SK-N-DZ (cell line): ENCODE results near the gene ASPSCR1.

ENCODE experiments used
- DNase-seq: peaks from one replicate; pipeline ENCODE4 v3.0.0-alpha.2; 2015; ENCODE audit warnings: low spot score

Gene ASPSCR1

GRCh38 chr17:81999587-81999975, 22.2 kb downstream of the ASPSCR1 start:
- no peak for DNase-seq

GRCh38 chr17:81999976-82000802, 22.8 kb downstream of the ASPSCR1 start:
- DNase-seq = no peak

DNA sequence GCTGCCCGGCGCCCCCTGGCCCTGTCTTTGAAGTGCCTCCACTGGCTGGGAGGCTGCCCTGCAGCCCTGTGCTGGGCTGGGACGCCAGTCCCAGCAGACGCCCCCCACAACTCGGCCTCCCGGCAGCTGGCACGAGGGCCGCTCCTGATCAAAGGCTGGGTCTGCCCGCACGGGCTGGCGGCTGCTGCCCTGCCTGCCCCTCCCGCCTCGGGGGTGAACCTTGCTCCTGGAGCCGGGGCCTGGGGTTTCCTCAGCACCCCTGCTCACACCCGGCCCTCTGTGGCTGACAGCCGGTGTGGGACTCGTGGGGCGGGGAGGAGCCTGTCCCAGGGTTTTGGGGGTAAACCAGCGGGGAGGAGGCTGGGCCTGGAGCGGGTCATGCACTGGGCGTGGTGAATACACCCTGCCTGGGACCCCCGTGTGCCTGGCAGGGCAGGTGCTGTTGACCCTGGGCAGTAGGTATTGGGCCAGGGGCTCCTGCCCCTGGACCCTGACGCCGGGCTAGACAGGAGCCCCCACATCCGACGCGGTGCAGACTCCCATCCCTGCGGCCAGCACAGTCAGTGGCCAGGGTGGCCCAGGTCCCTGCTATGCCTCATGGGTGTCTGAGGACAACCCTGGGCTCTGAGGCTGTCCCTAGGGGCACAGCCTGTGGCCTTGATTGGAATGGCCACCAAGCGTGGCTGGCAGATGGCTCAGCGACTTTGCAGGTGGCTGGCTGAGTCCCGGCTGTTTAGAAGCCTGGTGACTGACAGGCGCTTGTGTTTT, 23.6 kb downstream of the ASPSCR1 start:
- DNase-seq = no peak

GRCh38 chr17:82001571-82002056, 24.2 kb downstream of the ASPSCR1 start:
- DNase-seq = no peak

GRCh38 chr17:82003411-82004381, 26.3 kb downstream of the ASPSCR1 start:
- DNase-seq = no peak

DNA sequence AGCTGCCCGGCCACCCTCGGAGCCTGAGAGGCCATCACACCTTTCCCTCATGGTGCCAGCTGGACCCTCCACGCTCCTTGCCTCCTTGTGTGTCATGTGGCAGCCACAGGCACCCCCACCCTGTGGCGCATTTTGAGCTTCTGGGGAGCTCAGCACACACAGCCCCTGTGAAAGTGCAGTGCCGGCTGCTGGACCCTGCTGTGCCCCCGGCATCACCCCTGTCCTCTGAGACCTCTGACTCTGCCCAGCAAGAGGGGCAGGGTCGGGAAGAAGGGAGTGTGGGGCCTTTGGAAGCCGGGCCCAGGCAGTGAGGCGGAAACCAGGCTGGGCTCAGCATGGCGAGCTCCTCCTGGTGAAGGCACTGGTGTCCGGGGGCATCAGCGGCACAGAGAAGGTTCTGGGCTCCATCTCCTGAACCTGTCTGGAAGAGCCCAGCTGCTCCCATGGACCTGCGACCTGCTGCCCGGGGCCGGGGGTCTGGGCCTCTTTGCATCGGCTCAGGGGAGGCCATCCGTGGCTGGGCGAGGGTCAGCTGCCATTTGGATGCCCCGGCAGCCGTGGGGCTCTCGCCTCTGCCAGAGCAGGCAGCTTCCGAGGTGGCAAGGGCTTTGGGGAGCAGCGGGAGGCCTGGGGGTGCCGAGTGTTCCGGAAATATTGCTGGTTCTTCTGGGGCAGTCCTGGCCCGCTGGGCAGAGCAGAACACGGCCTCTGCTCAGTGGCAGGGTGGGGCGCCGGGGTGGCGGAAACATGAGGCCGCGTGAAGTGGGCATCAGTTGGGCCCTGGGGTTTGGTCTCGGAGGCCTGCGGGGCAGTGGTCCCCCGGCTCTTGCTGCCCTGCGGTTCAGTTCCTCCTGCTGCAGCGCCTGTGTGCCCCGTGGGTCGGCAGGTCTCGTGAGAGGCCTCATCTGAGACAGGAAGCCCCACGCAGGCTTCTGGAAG, 27.4 kb downstream of the ASPSCR1 start:
- DNase-seq = no peak

DNA sequence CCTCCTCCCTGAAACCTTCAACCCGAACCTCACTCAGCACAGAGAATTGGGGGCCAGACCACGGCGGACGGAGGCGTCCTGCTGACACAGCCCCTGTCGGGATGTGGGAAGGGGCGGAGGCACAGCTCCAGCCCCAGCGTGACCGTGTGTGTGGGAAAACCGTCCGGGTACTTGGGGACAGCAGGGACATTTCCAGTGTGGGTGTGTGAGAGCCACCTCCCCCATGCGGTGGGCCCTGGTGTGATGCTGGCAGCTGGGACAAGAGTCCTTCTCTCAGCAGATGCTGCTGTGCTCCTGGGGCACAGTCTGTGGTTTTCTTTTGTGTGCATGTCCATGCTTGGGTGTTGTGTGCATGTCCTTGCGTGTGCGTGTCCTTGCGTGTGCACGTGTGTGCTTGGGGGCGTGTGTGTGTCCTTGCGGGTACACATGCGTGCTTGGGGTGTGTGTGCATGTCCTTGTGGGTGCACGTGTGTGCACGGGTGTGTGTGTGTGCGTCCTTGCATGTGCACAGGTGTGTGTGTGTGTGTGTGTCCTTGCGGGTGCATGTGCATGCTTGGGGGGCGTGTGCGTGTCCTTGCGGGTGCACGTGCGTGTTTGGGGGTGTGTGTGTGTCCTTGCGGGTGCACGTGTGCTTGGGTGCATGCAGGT, 28.4 kb downstream of the ASPSCR1 start:
- DNase-seq = no peak

DNA sequence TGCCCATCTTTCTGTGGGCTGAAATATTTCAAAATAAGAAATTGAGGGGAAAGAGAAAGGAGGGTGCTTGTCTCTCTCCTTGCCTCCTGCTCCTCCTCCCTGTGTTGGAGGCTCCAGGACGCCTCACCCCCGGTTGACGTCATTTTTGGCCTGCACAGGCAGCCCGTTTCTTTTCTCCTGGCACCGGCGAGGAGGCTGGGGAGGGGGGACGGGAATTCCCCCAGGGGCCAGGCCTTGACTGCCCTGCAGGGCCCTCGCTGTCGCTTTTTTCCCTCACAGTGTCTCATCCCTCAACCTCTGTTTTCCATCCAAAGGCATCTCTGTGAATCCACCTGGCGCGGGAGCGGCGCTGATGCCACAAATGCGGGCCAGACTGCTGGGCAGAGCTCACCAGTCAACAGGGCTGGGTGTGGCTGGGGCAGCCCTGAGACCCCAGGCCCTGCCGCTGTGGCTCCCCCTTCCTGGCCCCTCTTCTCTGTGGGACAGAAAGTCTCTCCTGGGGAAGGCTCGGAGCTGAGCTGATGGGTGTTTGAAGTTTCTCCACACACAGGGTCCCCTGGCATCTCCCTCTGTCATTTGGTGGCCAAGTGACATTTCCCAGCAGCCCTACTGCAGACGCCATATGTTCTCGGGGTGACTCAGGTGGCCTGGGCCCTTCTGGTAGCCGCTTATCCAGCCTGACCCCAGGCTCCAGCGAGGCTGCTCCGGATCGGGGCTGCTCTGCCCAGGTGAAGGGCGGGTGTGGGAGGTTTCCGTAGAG, 29.2 kb downstream of the ASPSCR1 start:
- DNase-seq = no peak

DNA sequence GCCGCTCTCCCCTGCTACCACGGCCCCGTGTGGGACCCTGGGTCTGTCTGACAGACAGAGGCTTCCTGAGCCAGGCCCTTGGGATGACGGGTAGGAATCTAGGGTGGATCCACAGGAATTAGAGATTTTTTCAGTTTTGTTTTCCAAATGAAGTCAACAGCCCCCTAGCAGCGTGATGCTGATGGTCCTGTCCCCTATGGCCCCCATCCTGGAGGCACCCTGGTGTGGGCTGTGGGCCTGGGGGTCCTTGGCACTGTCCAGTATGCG, 29.7 kb downstream of the ASPSCR1 start:
- no peak for DNase-seq

- no peak for DNase-seq
These were observed 30.2 kb downstream of the ASPSCR1 start for GRCh38 chr17:82007495-82008257.

GRCh38 chr17:82008258-82008940, 31.0 kb downstream of the ASPSCR1 start:
- DNase-seq = no peak

- DNase-seq = no peak
These were observed 31.5 kb downstream of the ASPSCR1 start for GRCh38 chr17:82008941-82009405.

- no peak for DNase-seq
These were observed 32.0 kb downstream of the ASPSCR1 start for GRCh38 chr17:82009413-82009812.

- DNase-seq = no peak
These were observed 33.4 kb downstream of the ASPSCR1 start for GRCh38 chr17:82010575-82011525.

GRCh38 chr17:82011617-82012187, 34.3 kb downstream of the ASPSCR1 start:
- no peak for DNase-seq

DNA sequence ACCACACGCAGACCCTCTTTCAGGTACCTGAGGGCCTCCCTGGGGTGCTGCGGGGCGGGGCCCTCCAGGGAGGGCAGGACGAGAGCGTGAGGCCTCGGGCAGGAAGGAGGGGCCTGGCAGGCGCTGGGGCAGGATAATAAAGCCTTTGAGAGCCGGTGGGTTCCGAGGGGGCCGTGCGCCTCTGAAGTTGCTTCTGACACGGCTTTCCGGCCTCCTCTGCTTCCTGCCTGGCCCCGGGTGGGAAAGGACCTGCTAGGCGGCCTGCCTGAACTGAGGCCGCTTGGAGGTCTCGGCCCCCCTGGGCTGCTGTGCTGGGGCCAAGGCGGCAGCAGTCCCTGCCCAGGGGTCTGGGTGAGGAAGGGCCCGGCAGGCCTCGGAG, 34.8 kb downstream of the ASPSCR1 start:
- DNase-seq = no peak
